Glomerular visceral epithelial cell (primary cell): Measurements from ENCODE around the gene POTED.
"Not testable (repeated sequence)": the region's sequence is repeated elsewhere in the genome, so short reads cannot be mapped to it uniquely, and the experiment has no call there.

Experiments
- DNase-seq: peaks from one replicate; pipeline ENCODE4 v3.0.0-alpha.2; 2016; ENCODE audit errors: extremely low spot score

Gene POTED

GRCh38 chr21:13609477-13609876 lies at the start of gene POTED:
Gene POTED (plus strand): TSS chr21:13609777. CDS start chr21:13610229, 452 bp downstream.
- not testable (repeated sequence) for DNase-seq

- not testable (repeated sequence) for DNase-seq
Observed at GRCh38 chr21:13650101-13650500, 40.5 kb downstream of the POTED start.

- DNase-seq = not testable (repeated sequence)
Observed at GRCh38 chr21:13651746-13652145, 42.2 kb downstream of the POTED start.
